ENCODE results near the gene MTSS2.

DNA sequence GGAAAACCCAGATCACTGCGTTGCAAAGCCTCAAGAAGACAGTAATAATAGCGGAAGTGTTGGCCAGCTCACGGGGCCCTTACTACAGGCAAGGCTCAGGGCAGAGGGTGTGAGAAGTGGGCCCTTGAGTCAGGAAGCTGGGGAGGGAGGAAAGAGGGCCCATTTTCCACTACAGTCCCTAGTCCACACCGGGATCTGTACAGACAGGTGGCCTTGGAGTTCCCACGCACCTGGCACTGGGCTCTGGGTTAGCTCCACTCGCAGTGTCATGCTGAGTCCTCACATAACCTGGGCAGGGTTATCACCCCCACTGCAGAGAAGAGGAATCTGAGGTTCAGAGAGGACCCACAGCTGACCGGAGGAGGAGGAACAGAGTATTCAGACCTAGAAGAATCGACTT lies 16.8 kb upstream of the MTSS2 start:
- TF ChIP-seq, protein P1, sequence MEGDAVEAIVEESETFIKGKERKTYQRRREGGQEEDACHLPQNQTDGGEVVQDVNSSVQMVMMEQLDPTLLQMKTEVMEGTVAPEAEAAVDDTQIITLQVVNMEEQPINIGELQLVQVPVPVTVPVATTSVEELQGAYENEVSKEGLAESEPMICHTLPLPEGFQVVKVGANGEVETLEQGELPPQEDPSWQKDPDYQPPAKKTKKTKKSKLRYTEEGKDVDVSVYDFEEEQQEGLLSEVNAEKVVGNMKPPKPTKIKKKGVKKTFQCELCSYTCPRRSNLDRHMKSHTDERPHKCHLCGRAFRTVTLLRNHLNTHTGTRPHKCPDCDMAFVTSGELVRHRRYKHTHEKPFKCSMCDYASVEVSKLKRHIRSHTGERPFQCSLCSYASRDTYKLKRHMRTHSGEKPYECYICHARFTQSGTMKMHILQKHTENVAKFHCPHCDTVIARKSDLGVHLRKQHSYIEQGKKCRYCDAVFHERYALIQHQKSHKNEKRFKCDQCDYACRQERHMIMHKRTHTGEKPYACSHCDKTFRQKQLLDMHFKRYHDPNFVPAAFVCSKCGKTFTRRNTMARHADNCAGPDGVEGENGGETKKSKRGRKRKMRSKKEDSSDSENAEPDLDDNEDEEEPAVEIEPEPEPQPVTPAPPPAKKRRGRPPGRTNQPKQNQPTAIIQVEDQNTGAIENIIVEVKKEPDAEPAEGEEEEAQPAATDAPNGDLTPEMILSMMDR (IDR thresholded peaks at IDR 0.05; ENCODE audit: low read depth, low read length) = no peak
- TF ChIP-seq POLR2A (IDR thresholded peaks at IDR 0.05; ENCODE audit: extremely low read depth, insufficient read length) (no peak), MYC (IDR thresholded peaks at IDR 0.05; ENCODE audit: low read depth, low read length) (no peak)
- TF ChIP-seq, protein P2, sequence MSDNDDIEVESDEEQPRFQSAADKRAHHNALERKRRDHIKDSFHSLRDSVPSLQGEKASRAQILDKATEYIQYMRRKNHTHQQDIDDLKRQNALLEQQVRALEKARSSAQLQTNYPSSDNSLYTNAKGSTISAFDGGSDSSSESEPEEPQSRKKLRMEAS (IDR thresholded peaks at IDR 0.05; ENCODE audit: low read depth, low read length) = no peak
